ENCODE results near the gene IER5L.

- TF ChIP-seq CTCF (IDR thresholded peaks at IDR 0.05): no peak
- no peak for TF ChIP-seq POLR2AphosphoS5 (IDR thresholded peaks at IDR 0.05)
These were observed 7.8 kb downstream of the IER5L start for GRCh38 chr9:129170229-129170628.
